ENCODE results near the gene ADARB2. TPM values are rescaled to one million over a fixed set of nuclear protein-coding genes. Genes with fewer than 3 reads are reported as not detected.

Gene ADARB2
- polyA plus RNA-seq, 1 of the 3 experiments (the other 2 are of a cell fraction), result not detected

DNA sequence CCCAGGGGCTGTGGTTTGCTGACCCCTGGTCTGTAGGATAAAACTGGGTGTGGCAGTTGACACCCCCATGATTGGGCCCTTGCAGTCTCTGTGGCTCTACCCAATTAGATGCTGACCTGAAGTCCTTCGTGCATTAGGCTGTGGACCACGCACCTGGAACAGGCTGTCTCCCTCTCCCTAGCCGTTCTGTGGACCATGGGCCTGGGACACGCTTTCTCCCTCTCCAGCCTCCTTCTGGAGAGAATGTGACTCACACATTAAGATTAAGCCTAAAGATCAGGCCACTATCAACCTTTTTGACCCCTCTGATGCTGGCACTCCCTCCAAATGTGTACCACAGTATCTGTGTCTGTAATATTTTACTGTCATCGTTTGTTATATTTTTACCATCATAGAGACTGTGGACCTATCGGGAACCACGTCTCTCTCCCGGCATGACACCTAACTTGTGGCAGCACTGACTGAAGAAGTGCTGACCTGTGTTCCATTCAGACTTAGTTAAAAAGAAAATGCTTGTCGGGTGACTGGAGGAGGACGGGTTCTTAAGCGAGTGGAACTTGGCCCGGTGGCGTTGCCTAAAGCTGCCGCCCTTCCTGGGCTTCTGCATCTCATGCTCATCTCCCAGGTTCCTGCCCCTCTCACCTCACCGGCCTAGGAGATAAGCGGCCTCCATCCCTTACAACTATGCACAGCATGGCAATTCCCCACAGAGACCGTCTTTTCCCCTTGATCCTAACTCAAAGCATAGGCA lies 588.3 kb downstream of the ADARB2 start:
- H3K9ac ChIP-seq, result no peak overlapping the region
- WGBS (ENCODE audit: low lambda C conversion rate), result 58% methylated on average over 17 of the region's 17 CpGs
- POLR2A ChIA-PET, result interaction anchor here (0.5 to 0.9 kb wide), 3 partner anchors 8 to 103 kb away, joined by 3 to 4 read pairs (median 3); no protein-coding TSS in a partner anchor
- DNase-seq, result no peak
- no peak overlapping the region for H2AFZ ChIP-seq (ENCODE audit: low read depth)
- CTCF ChIA-PET, result interaction anchor here (1.0 kb wide), 1 partner anchor 123 kb away, joined by 3 read pairs; no protein-coding TSS in a partner anchor
- TF ChIP-seq, protein P1, sequence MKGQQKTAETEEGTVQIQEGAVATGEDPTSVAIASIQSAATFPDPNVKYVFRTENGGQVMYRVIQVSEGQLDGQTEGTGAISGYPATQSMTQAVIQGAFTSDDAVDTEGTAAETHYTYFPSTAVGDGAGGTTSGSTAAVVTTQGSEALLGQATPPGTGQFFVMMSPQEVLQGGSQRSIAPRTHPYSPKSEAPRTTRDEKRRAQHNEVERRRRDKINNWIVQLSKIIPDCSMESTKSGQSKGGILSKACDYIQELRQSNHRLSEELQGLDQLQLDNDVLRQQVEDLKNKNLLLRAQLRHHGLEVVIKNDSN (IDR thresholded peaks at IDR 0.05; ENCODE audit: borderline replicate concordance, low read depth), result no peak
- no peak for TF ChIP-seq TEAD4 (IDR thresholded peaks at IDR 0.05; ENCODE audit: borderline replicate concordance, insufficient read depth)
- TF ChIP-seq MXI1 (IDR thresholded peaks at IDR 0.05; ENCODE audit: low read depth, low read length), result no peak
- TF ChIP-seq, protein P2, sequence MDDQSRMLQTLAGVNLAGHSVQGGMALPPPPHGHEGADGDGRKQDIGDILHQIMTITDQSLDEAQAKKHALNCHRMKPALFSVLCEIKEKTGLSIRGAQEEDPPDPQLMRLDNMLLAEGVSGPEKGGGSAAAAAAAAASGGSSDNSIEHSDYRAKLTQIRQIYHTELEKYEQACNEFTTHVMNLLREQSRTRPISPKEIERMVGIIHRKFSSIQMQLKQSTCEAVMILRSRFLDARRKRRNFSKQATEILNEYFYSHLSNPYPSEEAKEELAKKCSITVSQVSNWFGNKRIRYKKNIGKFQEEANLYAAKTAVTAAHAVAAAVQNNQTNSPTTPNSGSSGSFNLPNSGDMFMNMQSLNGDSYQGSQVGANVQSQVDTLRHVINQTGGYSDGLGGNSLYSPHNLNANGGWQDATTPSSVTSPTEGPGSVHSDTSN (IDR thresholded peaks at IDR 0.05), result no peak
- no peak for TF ChIP-seq GATA2 (CRISPR knock-in tag; IDR thresholded peaks at IDR 0.05)
- TF ChIP-seq EZH2phosphoT487 (IDR thresholded peaks at IDR 0.05; ENCODE audit: borderline replicate concordance, low read depth), result no peak
- TF ChIP-seq RCOR1 (IDR thresholded peaks at IDR 0.05; ENCODE audit: low read length), result no peak
- TF ChIP-seq TAF1 (IDR thresholded peaks at IDR 0.05; ENCODE audit: borderline replicate concordance, low read depth, low read length), result no peak
- no peak for TF ChIP-seq YY1 (IDR thresholded peaks at IDR 0.05; ENCODE audit: low read depth)
- no peak for TF ChIP-seq GABPA (IDR thresholded peaks at IDR 0.05; ENCODE audit: low read depth)
- TF ChIP-seq RAD21 (IDR thresholded peaks at IDR 0.05; ENCODE audit: low read length), result no peak
- no peak for TF ChIP-seq POLR2AphosphoS5 (IDR thresholded peaks at IDR 0.05; ENCODE audit: low read depth, low read length)
- H3K79me2 ChIP-seq (ENCODE audit: insufficient read depth), result no peaks in the 10 kb centered on the region
- H3K27me3 ChIP-seq (ENCODE audit: insufficient read depth), result no peaks in the 10 kb centered on the region
- H3K9me2 ChIP-seq, result no peaks in the 10 kb centered on the region
- no peak overlapping the region for H3K4me3 ChIP-seq (ENCODE audit: low read depth in 2 of 2, low read length in 1 of 2)
- 0 out of 2 replicates have a peak, but pooled peaks cover 8% of the 10 kb centered on the region for H3K9me3 ChIP-seq
- H4K20me1 ChIP-seq (ENCODE audit: insufficient read depth), result no peaks in the 10 kb centered on the region
- H3F3A ChIP-seq (replicated peaks; ENCODE audit: insufficient read depth), result no peaks in the 10 kb centered on the region
- H3K4me1 ChIP-seq (ENCODE audit: control insufficient read depth in 1 of 2, insufficient read depth in 2 of 2, low read depth in 1 of 2, low read length in 1 of 2), result peaks cover 0 to 22% of the 10 kb centered on the region in 2 experiments; a peak in 2 of 4 replicates
- H3K36me3 ChIP-seq (replicated peaks in 1 of 2; ENCODE audit: control insufficient read depth in 1 of 2, insufficient read depth in 2 of 2, low read length in 1 of 2), result no peaks in the 10 kb centered on the region
- H3K4me2 ChIP-seq, result no peak overlapping the region
- peak overlapping the region in 1 of 2 experiments; percentile 94; a peak in 2 of 4 replicates for H3K27ac ChIP-seq (ENCODE audit: low read depth in 2 of 2, low read length in 1 of 2)

DNA sequence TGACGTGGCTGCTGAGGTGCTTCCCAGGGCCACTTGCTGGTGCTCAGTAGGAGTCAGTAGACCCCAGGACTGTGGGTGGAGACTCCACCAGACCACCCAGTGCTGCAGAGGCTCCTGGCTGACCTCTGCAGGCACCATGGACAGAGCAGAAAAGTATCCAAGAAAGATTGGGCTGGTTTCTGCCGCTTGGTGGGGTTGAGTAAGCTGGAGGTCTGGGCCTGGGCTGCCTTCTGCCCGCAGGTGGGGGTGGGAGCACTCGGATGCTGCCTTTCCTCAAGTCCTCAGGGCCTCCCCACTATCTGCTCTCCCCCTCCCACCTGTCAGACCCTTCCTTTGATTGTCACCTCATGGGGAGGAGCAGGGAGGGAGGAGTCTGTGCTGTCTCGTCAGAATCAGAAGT lies 589.5 kb downstream of the ADARB2 start:
- Histone ChIP-seq H3K4me3 (ENCODE audit: low read depth in 2 of 2, low read length in 1 of 2) (no peak overlapping the region), H3F3A (replicated peaks; ENCODE audit: insufficient read depth) (no peaks in the 10 kb centered on the region), H4K20me1 (ENCODE audit: insufficient read depth) (no peaks in the 10 kb centered on the region), H3K27ac (ENCODE audit: low read depth in 2 of 2, low read length in 1 of 2) (no peak overlapping the region), H3K9me2 (no peaks in the 10 kb centered on the region), H3K79me2 (ENCODE audit: insufficient read depth) (no peaks in the 10 kb centered on the region), H3K9me3 (0 out of 2 replicates have a peak, but pooled peaks cover 8% of the 10 kb centered on the region), H3K4me2 (no peak overlapping the region), H3K4me1 (ENCODE audit: control insufficient read depth in 1 of 2, insufficient read depth in 2 of 2, low read depth in 1 of 2, low read length in 1 of 2) (peaks cover 0 to 22% of the 10 kb centered on the region in 2 experiments; a peak in 2 of 4 replicates), H3K9ac (no peak overlapping the region), H2AFZ (ENCODE audit: low read depth) (no peak overlapping the region), H3K36me3 (replicated peaks in 1 of 2; ENCODE audit: control insufficient read depth in 1 of 2, insufficient read depth in 2 of 2, low read length in 1 of 2) (no peaks in the 10 kb centered on the region), H3K27me3 (ENCODE audit: insufficient read depth) (no peaks in the 10 kb centered on the region)
- WGBS (ENCODE audit: low lambda C conversion rate), result 25% methylated on average over 4 of the region's 5 CpGs
- TF ChIP-seq SMC3 (IDR thresholded peaks at IDR 0.05; ENCODE audit: low read depth, low read length), result no peak
- TF ChIP-seq TCF12 (IDR thresholded peaks at IDR 0.05), result no peak
- TF ChIP-seq GATA2 (CRISPR knock-in tag; IDR thresholded peaks at IDR 0.05), result no peak
- TF ChIP-seq GABPA (IDR thresholded peaks at IDR 0.05; ENCODE audit: low read depth), result no peak
- TF ChIP-seq MXI1 (IDR thresholded peaks at IDR 0.05; ENCODE audit: low read depth, low read length), result no peak
- TF ChIP-seq EP300 (IDR thresholded peaks at IDR 0.05; ENCODE audit: borderline replicate concordance in 1 of 2, low read depth in 1 of 2, low read length in 1 of 2), result no peak
- TF ChIP-seq FOXJ3 (CRISPR knock-in tag; IDR thresholded peaks at IDR 0.05), result no peak
- no peak for TF ChIP-seq RAD21 (IDR thresholded peaks at IDR 0.05; ENCODE audit: low read length)
- TF ChIP-seq, protein P3, sequence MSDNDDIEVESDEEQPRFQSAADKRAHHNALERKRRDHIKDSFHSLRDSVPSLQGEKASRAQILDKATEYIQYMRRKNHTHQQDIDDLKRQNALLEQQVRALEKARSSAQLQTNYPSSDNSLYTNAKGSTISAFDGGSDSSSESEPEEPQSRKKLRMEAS (IDR thresholded peaks at IDR 0.05; ENCODE audit: low read depth), result no peak
- ChIA-PET POLR2A (no interaction called here), CTCF (no interaction called here)
- DNase-seq, result no peak
